ENCODE results near the gene STRN3. TPM values are rescaled to one million over a fixed set of nuclear protein-coding genes. Genes with fewer than 3 reads are reported as not detected.

STRN3 gene
- total and polyA plus RNA-seq, 2 of the 8 experiments (the other 6 are each of a cell fraction or from before 2014, with no cell fraction given): 8.7 to 38.1 TPM

DNA sequence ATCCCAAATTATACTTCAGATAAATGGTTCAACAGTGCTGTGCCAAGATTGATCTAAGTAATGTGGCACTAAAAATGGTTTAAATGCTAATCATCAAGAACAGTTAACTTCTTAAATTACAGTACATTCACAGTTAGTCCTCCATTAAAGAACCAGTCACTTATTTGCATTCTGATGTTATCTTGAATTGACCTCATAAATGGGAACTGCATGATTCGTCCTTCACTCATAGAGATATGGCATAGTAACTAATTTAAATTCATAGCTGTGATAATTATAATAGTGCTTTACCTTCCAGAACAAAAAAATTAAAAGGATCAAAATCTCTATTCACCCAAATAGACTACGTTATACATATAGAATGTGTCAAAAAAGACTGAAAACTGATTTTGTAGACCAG lies 90.7 kb downstream of the STRN3 start:
- no peak overlapping the region for H2BK15ac ChIP-seq (ENCODE audit: low read length)
- no peaks in the 10 kb centered on the region for H3K4me1 ChIP-seq (replicated peaks in 1 of 4; ENCODE audit: control insufficient read depth in 3 of 4, insufficient read depth in 4 of 4, low read length in 3 of 4)
- no peaks in the 10 kb centered on the region for H3K9me3 ChIP-seq (ENCODE audit: insufficient read depth in 2 of 2, low read depth in 1 of 2, low read length in 1 of 2)
- H4K91ac ChIP-seq (replicated peaks; ENCODE audit: insufficient read length, low read length): no peak overlapping the region
- no peak overlapping the region for H2AFZ ChIP-seq (ENCODE audit: low read length)
- no peaks in the 10 kb centered on the region for H3K27me3 ChIP-seq (replicated peaks in 1 of 4; ENCODE audit: control insufficient read depth in 3 of 4, extremely low read depth in 1 of 4, insufficient read depth in 3 of 4, low read length in 3 of 4)
- H2BK5ac ChIP-seq (ENCODE audit: low read depth, low read length): no peak overlapping the region
- FAIRE-seq (no peak), DNase-seq (ENCODE audit: low read depth in 1 of 2, low spot score in 2 of 2) (no peak)
- no peak overlapping the region for H2AK5ac ChIP-seq (ENCODE audit: low read depth, low read length)
- H3K18ac ChIP-seq (ENCODE audit: extremely low read depth, low read length): no peak overlapping the region
- no peak overlapping the region for H3K4me3 ChIP-seq (ENCODE audit: extremely low read depth in 1 of 4, insufficient read depth in 2 of 4, low read depth in 3 of 4, low read length in 4 of 4)
- no peaks in the 10 kb centered on the region for H3K23me2 ChIP-seq (ENCODE audit: low read depth, low read length)
- no peaks in the 10 kb centered on the region for H3K79me2 ChIP-seq (ENCODE audit: control insufficient read depth in 1 of 2, insufficient read depth in 2 of 2, low read length in 2 of 2)
- no peak overlapping the region for H3K23ac ChIP-seq (ENCODE audit: insufficient read length)
- H2BK120ac ChIP-seq (replicated peaks; ENCODE audit: low read depth, low read length): no peak overlapping the region
- CTCF ChIA-PET (ENCODE audit: partially characterized antibody): interaction anchor here (1.4 kb wide), 1 partner anchor 16 kb away, joined by 3 read pairs; no protein-coding TSS in a partner anchor
- H3K4me2 ChIP-seq (ENCODE audit: insufficient read depth in 1 of 2, low read depth in 2 of 2, low read length in 2 of 2): no peak overlapping the region
- H2BK12ac ChIP-seq (ENCODE audit: low read depth, low read length): no peak overlapping the region
- H3K56ac ChIP-seq (replicated peaks; ENCODE audit: insufficient read length, low read depth, low read length): no peak overlapping the region
- H3K9ac ChIP-seq (replicated peaks in 1 of 4; ENCODE audit: extremely low read depth in 1 of 4, low read depth in 3 of 4, low read length in 3 of 4): no peak overlapping the region
- peaks cover 0 to 32% (median 9%) of the 10 kb centered on the region in 4 experiments; a peak in 5 of 8 replicates for H3K36me3 ChIP-seq (ENCODE audit: control insufficient read depth in 2 of 4, insufficient read depth in 4 of 4, low read length in 3 of 4)
- H4K8ac ChIP-seq (ENCODE audit: extremely low read depth, insufficient read depth, low read length): no peak overlapping the region
- H4K20me1 ChIP-seq (replicated peaks in 1 of 2; ENCODE audit: control insufficient read depth in 1 of 2, insufficient read depth in 2 of 2, low read length in 2 of 2): no peaks in the 10 kb centered on the region
- no peak overlapping the region for H3K27ac ChIP-seq (ENCODE audit: low read depth, low read length)
- no peaks in the 10 kb centered on the region for H3K79me1 ChIP-seq (ENCODE audit: low read depth, low read length)
- 95% methylated on average over 2 of the region's 2 CpGs; no CpG with 5 or more reads in 1 of the 2 experiments for WGBS, 2 experiments (ENCODE audit: extremely low coverage in 1 of 2, insufficient coverage in 1 of 2, insufficient read length in 1 of 2, insufficient replicate concordance in 2 of 2, low coverage in 1 of 2, low lambda C conversion rate in 2 of 2, missing lambda C conversion rate in 1 of 2)
- H4K5ac ChIP-seq (ENCODE audit: insufficient read length, low read depth, low read length): no peak overlapping the region
- POLR2A ChIA-PET (ENCODE audit: partially characterized antibody): no interaction called here
- H2BK20ac ChIP-seq (ENCODE audit: low read length): no peak overlapping the region
- H3K14ac ChIP-seq (ENCODE audit: insufficient read length): no peak overlapping the region
- no peak overlapping the region for H3K4ac ChIP-seq (replicated peaks; ENCODE audit: insufficient read length, low read depth, low read length)
- TF ChIP-seq RBBP5 (IDR thresholded peaks at IDR 0.05; ENCODE audit: borderline replicate concordance, low read depth, low read length) (no peak), MAFK (IDR thresholded peaks at IDR 0.05; ENCODE audit: low read depth, low read length) (no peak), ATF2 (IDR thresholded peaks at IDR 0.05; ENCODE audit: low read length) (no peak), TEAD4 (IDR thresholded peaks at IDR 0.05; ENCODE audit: low read depth, low read length) (no peak), ASH2L (IDR thresholded peaks at IDR 0.05; ENCODE audit: low read length) (no peak)

Measured in H1 (cell line).